Right lobe of liver (tissue), 6 donors: ENCODE results near the gene FKBP1A. TPM values are rescaled to one million over a fixed set of nuclear protein-coding genes. Genes with fewer than 3 reads are reported as not detected.
A peak's percentile ranks its signal among the peaks of the same experiment; 100 is the strongest.

Experiments used
- ATAC-seq, 4 donors: fragments of 200-7000 bp; cut with Tn5 transposase; one replicate each; pipeline ENCODE4 v1.9.1; 2020; ENCODE audit warnings: mild to moderate bottlenecking in 4 of 4, moderate library complexity in 4 of 4
- DNase-seq, 3 donors: peaks; one replicate each; pipeline ENCODE4 v3.0.0-alpha.2; 2020
- H3K27ac ChIP-seq, 3 donors: fragments of 200-600 bp; one replicate each; pipeline ENCODE4 v1.8.0; 2022
- H3K27me3 ChIP-seq, 2 donors: fragments of 200-600 bp; one replicate each; pipeline ENCODE4 v1.8.0; 2022
- H3K36me3 ChIP-seq, 4 donors: fragments of 200-600 bp; sonication (generic) in 1 of 4; one replicate each; pipeline versions ENCODE4 v1.5.1 to v1.8.0; 2017 to 2022; ENCODE audit warnings: control low read depth in 1 of 4
- H3K4me1 ChIP-seq, 4 donors: fragments of 200-600 bp; sonication (generic) in 1 of 4; one replicate each; pipeline versions ENCODE4 v1.5.1 to v1.8.0; 2017 to 2022; ENCODE audit warnings: control low read depth in 1 of 4
- H3K4me3 ChIP-seq, 3 donors: fragments of 200-600 bp; one replicate each; pipeline ENCODE4 v1.8.0; 2022
- H3K9me3 ChIP-seq, 4 donors: fragments of 200-600 bp; sonication (generic) in 1 of 4; one replicate each; pipeline versions ENCODE4 v1.5.1 to v1.8.0; 2017 to 2022; ENCODE audit warnings: control low read depth in 1 of 4
- POLR2A ChIP-seq: fragments of 450-650 bp; IDR thresholded peaks from one replicate; pipeline ENCODE4 v1.6.1; 2017; ENCODE audit warnings: antibody characterized with exemption, mild to moderate bottlenecking
- WGBS: methylation state at CpG from one replicate; pipeline ENCODE4 v1.1.6; 2018; ENCODE audit warnings: low coverage, low lambda C conversion rate; ENCODE audit not compliant: insufficient coverage; ENCODE audit errors: missing lambda C conversion rate; 5-methylcytosine and 5-hydroxymethylcytosine counted together
- intact Hi-C, 2 donors: fragments of 100-400 bp; cut with DNase I; formaldehyde crosslinking; loops; one replicate each; pipeline versions ENCODE4 v1.11.2 to v1.14.1; 2022
- total RNA-seq, 6 experiments: library from RNA; depleted of rRNA in 2 of 6; stranded (reverse); fragments of >200 nt in 2 of 6; fragmentation: NEBNext Ultra II Directional in 3 of 6; extraction: Animal tissue kit (Norgen Biotek cat#: 25700) in 3 of 6; gene quantifications; one replicate each; pipeline versions ENCODE4 v1.1.0 to v1.2.4, GENCODE V29; 2016 to 2023
- TF ChIP-seq, protein P1 (sequence below), 4 donors: fragments of 200-600 bp in 3 of 4; fragments of 450-650 bp in 1 of 4; IDR thresholded peaks; one replicate each; pipeline versions ENCODE4 v1.5.1 to v1.8.0; 2016 to 2022; ENCODE audit warnings: antibody characterized with exemption in 4 of 4, mild to moderate bottlenecking in 2 of 4
- donor health status: DM: no; HTN: yes; CAD: no.
- donor health status: DM: no; HTN: no; CAD: no.
- donor health status: DM: no; HTN: no; CAD: no.
- donor health status: DM: no; HTN: yes; CAD: no.
- donor health status: DM: no; HTN: yes; CAD: no.

The FKBP1A gene
- total RNA-seq, 6 experiments from 2014 or later = 56.9 to 86.9 (median 63.4) TPM

- H3K9me3 ChIP-seq = no peaks in the 10 kb centered on the region
- WGBS = 100% methylated on average over 3 of the region's 6 CpGs
- no peak for TF ChIP-seq POLR2A
- TF ChIP-seq, protein P1, sequence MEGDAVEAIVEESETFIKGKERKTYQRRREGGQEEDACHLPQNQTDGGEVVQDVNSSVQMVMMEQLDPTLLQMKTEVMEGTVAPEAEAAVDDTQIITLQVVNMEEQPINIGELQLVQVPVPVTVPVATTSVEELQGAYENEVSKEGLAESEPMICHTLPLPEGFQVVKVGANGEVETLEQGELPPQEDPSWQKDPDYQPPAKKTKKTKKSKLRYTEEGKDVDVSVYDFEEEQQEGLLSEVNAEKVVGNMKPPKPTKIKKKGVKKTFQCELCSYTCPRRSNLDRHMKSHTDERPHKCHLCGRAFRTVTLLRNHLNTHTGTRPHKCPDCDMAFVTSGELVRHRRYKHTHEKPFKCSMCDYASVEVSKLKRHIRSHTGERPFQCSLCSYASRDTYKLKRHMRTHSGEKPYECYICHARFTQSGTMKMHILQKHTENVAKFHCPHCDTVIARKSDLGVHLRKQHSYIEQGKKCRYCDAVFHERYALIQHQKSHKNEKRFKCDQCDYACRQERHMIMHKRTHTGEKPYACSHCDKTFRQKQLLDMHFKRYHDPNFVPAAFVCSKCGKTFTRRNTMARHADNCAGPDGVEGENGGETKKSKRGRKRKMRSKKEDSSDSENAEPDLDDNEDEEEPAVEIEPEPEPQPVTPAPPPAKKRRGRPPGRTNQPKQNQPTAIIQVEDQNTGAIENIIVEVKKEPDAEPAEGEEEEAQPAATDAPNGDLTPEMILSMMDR (IDR thresholded peaks at IDR 0.05) = no peak
- intact Hi-C loops = no loop called here
- peaks cover 0 to 42% (median 23%) of the 10 kb centered on the region in 4 donors for H3K4me1 ChIP-seq
- no peak overlapping the region for H3K27ac ChIP-seq
- DNase-seq = peak in 1 of 3 donors; percentile 36
- H3K36me3 ChIP-seq = no peaks in the 10 kb centered on the region
- H3K27me3 ChIP-seq = no peaks in the 10 kb centered on the region
- H3K4me3 ChIP-seq = no peak overlapping the region
- no peak for ATAC-seq
These were observed 60.9 kb downstream of the FKBP1A start for GRCh38 chr20:1331801-1332453.

GRCh38 chr20:1331101-1331500 is 61.8 kb downstream of the FKBP1A start:
- Histone ChIP-seq H3K27ac (peak overlapping the region in 1 of 3 donors; percentile 100), H3K36me3 (no peaks in the 10 kb centered on the region), H3K4me1 (peaks cover 0 to 42% (median 23%) of the 10 kb centered on the region in 4 donors), H3K9me3 (no peaks in the 10 kb centered on the region), H3K27me3 (no peaks in the 10 kb centered on the region), H3K4me3 (no peak overlapping the region)
- WGBS = 100% methylated on average over 2 of the region's 2 CpGs
- peak in 1 of 3 donors; percentile 40 for DNase-seq
- intact Hi-C loops = no loop called here
- ATAC-seq = no peak
- no peak for TF ChIP-seq POLR2A
- TF ChIP-seq, protein P1 (IDR thresholded peaks at IDR 0.05) = no peak

DNA sequence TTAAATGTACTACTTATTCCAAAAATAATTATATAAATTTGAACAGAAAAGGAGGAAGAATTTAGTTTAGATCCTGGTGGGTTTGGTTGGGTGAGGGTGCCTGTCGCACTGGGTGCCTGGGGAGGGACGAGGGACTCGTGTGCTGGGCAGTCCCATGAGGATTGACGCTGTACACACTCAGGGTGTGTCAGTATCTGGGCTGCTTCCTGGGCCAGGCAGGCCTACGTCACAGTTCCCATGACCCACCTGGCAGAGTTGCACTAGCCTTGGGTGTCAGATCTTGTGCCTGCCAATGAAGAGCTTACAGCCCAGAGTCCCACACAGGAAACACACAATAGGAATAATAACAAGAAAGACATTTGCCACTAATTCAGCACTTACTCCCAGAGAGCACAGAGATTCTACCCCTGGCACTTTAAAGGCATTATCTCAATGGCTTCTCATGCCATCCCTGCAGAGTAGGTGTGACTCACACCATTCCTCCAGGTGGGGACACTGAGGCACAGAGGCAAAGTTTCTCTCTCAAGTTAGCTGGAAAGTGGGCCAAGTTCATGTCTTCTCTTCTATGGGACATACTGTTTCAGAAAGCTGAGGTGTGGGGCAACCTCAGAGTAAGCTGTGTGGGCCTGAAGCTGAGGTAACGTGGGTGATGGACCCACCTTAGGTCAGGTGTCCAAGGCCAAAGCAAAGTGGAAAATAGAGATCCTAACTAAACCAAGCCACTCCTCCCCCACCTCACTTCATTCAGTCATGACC is 62.6 kb downstream of the FKBP1A start:
- 81% methylated on average over 3 of the region's 6 CpGs for whole genome bisulfite sequencing
- H3K36me3 ChIP-seq = no peaks in the 10 kb centered on the region
- peak; percentile 18 to 56 (median 53) for ATAC-seq
- DNase-seq = peak; percentile 77 to 88 (median 87)
- intact Hi-C loops = no loop called here
- H3K27ac ChIP-seq = peak overlapping the region; percentile 98 to 100 (median 99)
- TF ChIP-seq POLR2A = peak; percentile 79
- TF ChIP-seq, protein P1 (IDR thresholded peaks at IDR 0.05) = no peak
- H3K27me3 ChIP-seq = no peaks in the 10 kb centered on the region
- H3K9me3 ChIP-seq = no peaks in the 10 kb centered on the region
- peaks cover 0 to 43% (median 23%) of the 10 kb centered on the region in 4 donors for H3K4me1 ChIP-seq
- no peak overlapping the region for H3K4me3 ChIP-seq

- intact Hi-C loops = loop anchor here (5.0 to 10.0 kb wide), 2 partner anchors 56 to 63 kb away; partner anchors contain the start of gene FKBP1A (in 1 of the 2)
- WGBS = 66% methylated on average over 2 of the region's 8 CpGs
- Histone ChIP-seq H3K36me3 (no peaks in the 10 kb centered on the region), H3K9me3 (no peaks in the 10 kb centered on the region), H3K27me3 (no peaks in the 10 kb centered on the region), H3K4me3 (peak within 1 kb of the TSS in 1 of 3 donors; percentile 17), H3K27ac (peak within 1 kb of the TSS; percentile 98 to 100 (median 99)), H3K4me1 (peaks cover 0 to 44% (median 24%) of the 10 kb centered on the region in 4 donors)
- peak in 2 of 3 donors; percentile 68 to 74 for DNase-seq
- peak in 2 of 4 donors; percentile 13 to 33 for ATAC-seq
- TF ChIP-seq, protein P1 (IDR thresholded peaks at IDR 0.05) = no peak
- peak; percentile 54 for TF ChIP-seq POLR2A
These were observed 64.0 kb downstream of the FKBP1A start, which contains the start of gene SDCBP2 for GRCh38 chr20:1328680-1329330. Gene SDCBP2, minus strand, starts transcription at chr20:1329139. Its CDS starts 8,723 bp downstream, at chr20:1320416.
